HG03196 (cell line): Measurements from ENCODE around the gene HLA-G.

Source experiments
- ATAC-seq: cut with Tn5 transposase; IDR thresholded peaks from one replicate; pipeline ENCODE4 v1.9.1; 2021; ENCODE audit not compliant: unreplicated experiment

The HLA-G gene

GRCh38 chr6:29815118-29815750, 12.4 kb upstream of the HLA-G start:
- ATAC-seq: no peak

GRCh38 chr6:29816030-29816429, 11.6 kb upstream of the HLA-G start:
- no peak for ATAC-seq

GRCh38 chr6:29818892-29819291, 8.7 kb upstream of the HLA-G start:
- ATAC-seq: no peak

DNA sequence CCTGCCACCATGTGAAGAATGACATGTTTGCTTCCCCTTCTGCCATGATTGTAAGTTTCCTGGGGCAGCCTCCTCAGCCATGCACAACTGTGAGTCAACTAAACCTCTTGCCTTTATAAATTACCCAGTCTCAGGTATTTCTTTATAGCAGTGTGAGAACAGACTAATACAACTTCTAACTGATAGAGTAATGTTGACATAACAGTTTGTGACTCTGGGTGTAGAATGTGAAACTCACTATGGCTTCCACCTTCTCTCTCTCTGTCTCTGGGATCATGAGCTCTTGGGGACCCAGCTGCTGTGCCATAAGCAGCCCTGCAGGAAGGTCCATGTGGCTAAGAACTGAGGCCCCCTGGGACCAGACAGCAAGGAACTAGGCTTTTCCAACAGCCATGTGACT, 3.5 kb upstream of the HLA-G start:
- no peak for ATAC-seq

- no peak for ATAC-seq
Observed at GRCh38 chr6:29825848-29826247, 1.8 kb upstream of the HLA-G start.

GRCh38 chr6:29826271-29826670, 1.4 kb upstream of the HLA-G start:
- ATAC-seq: no peak

DNA sequence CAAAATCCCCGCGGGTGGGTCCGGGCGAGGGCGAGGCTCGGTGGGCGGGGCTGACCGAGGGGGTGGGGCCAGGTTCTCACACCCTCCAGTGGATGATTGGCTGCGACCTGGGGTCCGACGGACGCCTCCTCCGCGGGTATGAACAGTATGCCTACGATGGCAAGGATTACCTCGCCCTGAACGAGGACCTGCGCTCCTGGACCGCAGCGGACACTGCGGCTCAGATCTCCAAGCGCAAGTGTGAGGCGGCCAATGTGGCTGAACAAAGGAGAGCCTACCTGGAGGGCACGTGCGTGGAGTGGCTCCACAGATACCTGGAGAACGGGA, 809 bp downstream of the HLA-G start:
- no peak for ATAC-seq

DNA sequence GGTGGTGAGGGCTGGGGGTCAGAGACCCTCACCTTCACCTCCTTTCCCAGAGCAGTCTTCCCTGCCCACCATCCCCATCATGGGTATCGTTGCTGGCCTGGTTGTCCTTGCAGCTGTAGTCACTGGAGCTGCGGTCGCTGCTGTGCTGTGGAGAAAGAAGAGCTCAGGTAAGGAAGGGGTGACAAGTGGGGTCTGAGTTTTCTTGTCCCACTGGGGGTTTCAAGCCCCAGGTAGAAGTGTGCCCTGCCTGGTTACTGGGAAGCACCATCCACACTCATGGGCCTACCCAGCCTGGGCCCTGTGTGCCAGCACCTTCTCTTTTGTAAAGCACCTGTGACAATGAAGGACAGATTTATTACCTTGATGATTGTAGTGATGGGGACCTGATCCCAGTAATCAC, 2.1 kb downstream of the HLA-G start:
- ATAC-seq: no peak

GRCh38 chr6:29830409-29830808, 2.8 kb downstream of the HLA-G start:
- no peak for ATAC-seq

DNA sequence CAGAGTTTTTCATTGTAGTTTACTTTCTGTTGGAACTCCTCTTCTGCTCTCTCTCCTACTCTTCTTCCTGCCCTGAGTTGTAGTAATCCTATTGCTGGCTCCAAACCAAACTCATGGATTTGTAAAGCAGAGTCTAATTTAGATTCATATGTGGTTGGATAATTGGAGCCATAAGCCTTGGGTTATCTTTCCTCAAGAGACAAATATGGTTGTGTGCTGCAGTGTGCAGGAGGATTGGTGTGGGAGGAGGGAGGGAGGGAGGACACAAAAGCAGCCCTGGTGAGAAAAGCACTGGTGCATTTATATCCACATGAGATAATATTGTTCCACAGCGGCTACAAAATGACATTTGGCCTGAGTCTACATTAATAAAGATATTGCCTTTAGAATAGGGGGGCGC, 4.2 kb downstream of the HLA-G start:
- no peak for ATAC-seq

GRCh38 chr6:29834564-29835436, 7.2 kb downstream of the HLA-G start:
- ATAC-seq: no peak

DNA sequence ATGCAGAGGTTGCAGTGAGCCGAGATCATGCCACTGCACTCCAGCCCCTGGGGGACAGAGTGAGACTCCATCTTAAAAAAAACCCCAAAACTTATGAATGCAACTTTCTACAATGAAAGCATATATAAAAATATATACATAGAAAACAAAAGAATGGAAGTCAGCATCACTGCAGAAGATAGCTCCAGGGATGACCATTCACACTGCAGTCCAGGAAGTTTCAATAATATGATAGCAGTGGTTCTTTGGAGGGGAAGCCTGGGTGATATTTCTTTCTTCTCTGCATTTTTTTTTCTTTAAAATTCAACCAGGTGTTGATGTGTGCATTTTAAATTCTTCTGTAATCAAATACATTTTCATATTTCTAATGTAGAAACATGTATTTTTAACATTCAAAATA, 12.3 kb downstream of the HLA-G start:
- no peak for ATAC-seq

DNA sequence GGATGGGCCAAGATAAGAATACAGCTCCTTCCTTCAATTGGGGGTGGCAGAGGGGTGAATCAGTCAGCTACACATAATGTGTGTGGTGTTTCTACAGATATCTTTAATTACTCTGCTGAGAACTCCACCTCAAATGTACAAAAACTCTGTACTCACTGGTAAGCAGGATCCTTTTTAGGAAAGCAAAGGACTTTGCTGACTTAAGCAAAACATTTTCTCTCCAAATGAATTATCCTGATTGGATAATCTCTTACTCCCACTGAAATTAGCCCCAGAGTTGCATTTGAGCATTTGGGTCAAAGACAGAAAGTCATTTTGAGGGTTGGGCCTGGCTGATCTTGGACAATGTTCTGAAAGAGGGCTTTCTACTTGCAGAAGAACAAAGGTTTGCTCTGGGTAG, 13.4 kb downstream of the HLA-G start:
- no peak for ATAC-seq

DNA sequence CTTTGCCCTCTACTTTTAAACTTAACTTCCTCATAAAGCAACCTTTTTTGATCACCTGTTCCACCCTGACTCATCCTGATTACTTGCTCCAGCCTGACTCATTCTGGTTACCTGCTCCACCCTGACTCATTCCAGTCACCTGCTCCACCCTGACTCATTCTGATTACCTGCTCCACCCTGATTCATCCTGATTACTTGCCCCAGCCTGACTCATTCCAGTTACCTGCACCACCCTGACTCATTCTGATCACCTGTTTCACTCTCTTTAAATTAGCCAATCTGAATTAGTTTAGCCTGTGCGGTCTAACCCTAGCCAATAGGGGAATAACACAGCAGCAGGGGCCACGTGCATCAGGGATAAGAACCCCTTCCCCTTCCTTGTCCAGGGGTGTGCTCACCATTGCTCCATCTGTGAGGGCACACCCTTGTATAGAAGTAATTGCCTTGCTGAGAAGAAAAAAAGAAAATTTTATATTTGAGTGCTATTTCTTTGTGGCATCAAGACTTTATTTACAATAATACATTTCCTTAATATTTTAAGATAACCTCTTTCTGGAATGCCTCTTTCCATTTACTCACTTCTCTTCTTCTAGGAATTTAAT, 17.9 kb downstream of the HLA-G start:
- no peak for ATAC-seq

- ATAC-seq: no peak
Observed at GRCh38 chr6:29847871-29848630, 20.4 kb downstream of the HLA-G start.

DNA sequence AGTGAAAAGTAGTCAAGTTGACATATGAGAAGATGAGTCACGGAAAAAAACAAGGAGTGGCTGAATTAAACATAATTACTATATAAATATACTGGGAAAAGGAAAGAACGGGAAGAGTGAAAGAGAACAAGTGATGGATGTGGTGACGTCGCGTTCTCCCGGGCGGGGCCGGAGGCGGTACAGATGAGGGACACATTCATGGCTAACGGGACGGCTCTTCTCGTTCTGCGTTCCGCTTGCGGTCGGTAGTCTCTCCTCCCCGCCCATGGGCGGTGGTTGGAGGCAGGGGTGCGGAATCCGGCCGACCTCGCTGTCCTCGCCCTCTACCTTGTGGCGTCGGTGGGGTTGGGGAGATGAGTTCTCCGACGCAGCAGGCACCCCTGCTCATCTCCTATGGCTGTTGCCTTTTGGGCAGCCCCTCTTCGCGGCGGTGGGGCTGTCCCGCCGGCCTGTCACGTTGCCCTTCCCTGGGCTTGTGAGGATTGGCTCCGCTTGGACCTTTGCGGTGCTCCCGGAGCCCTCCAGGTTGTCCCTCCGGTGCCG, 22.5 kb downstream of the HLA-G start:
- no peak for ATAC-seq

- ATAC-seq: no peak
Observed at GRCh38 chr6:29851190-29851589, 23.6 kb downstream of the HLA-G start.

DNA sequence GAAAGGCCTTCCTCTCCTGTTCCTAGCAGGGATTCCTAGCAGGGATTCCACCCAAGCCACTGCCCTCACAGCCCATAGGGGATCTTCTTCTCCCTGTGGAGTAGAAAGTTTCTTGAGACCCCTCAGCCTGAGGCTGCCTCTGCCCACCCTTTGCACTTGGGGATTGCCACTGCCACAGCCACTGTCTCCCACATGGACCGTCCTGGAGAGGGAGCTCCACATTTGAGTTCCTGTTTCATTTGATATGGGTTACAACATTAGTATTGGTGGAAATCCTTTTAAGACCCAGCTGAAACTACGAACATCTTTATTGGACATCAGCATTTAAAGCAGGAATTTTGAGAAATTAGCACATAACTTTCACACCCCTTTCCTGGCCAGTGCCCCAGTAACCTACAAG, 25.6 kb downstream of the HLA-G start:
- no peak for ATAC-seq

- no peak for ATAC-seq
Observed at GRCh38 chr6:29858006-29858405, 30.4 kb downstream of the HLA-G start.

GRCh38 chr6:29861521-29862255, 34.1 kb downstream of the HLA-G start:
- ATAC-seq: no peak
